Testis (tissue), 3 donors: ENCODE measurements around the gene UBR2. TPM values are rescaled to one million over a fixed set of nuclear protein-coding genes. Genes with fewer than 3 reads are reported as not detected.

Source experiments
- DNase-seq: peaks from one replicate; pipeline ENCODE4 v3.0.0-alpha.2; 2019
- H3K27ac ChIP-seq, 2 donors: fragments of 200-600 bp; sonication (generic); one replicate each; pipeline ENCODE4 v1.5.1; 2019
- H3K27me3 ChIP-seq: fragments of 200-600 bp; sonication (generic); one replicate; pipeline ENCODE4 v1.5.1; 2019
- H3K36me3 ChIP-seq: fragments of 200-600 bp; sonication (generic); one replicate; pipeline ENCODE4 v1.5.1; 2017; ENCODE audit warnings: low read depth; ENCODE audit errors: missing control alignments
- H3K4me1 ChIP-seq: fragments of 200-600 bp; sonication (generic); one replicate; pipeline ENCODE4 v1.5.1; 2019
- H3K4me3 ChIP-seq, 2 donors: fragments of 200-600 bp; sonication (generic); one replicate each; pipeline ENCODE4 v1.5.1; 2017 to 2019
- H3K9me3 ChIP-seq: fragments of 200-600 bp; sonication (generic); one replicate; pipeline ENCODE4 v1.5.1; 2017
- POLR2A ChIP-seq: fragments of 450-650 bp; IDR thresholded peaks from one replicate; pipeline ENCODE4 v1.6.1; 2017; ENCODE audit warnings: antibody characterized with exemption, mild to moderate bottlenecking, moderate library complexity
- WGBS, 2 donors: methylation state at CpG; one replicate each; pipeline ENCODE4 v1.1.5; 2018; 5-methylcytosine and 5-hydroxymethylcytosine counted together
- intact Hi-C: fragments of 100-400 bp; cut with DNase I; formaldehyde crosslinking; loops from one replicate; pipeline ENCODE4 v1.15.1; 2023; ENCODE audit warnings: low total_unique reads
- polyA plus RNA-seq: library from polyadenylated mRNA; stranded (reverse); fragments of 350-450 nt; fragmentation: Illumina TruSeq; extraction: RNeasy Lipid Tissue Mini Kit (QIAGEN cat#74804); gene quantifications from one replicate; pipeline ENCODE4 v1.2.3, GENCODE V29; 2014; ENCODE audit warnings: low read depth, low replicate concordance; ENCODE audit not compliant: insufficient read depth
- total RNA-seq, 2 donors: library from RNA; depleted of rRNA; stranded (reverse); fragments of >200 nt; gene quantifications; one replicate each; pipeline ENCODE4 v1.2.3, GENCODE V29; 2016
- TF ChIP-seq, protein P1 (sequence below), 3 experiments: fragments of 450-650 bp in 2 of 3; fragments of 200-600 bp in 1 of 3; sonication (generic) in 1 of 3; IDR thresholded peaks; one replicate each; pipeline ENCODE4 v1.5.1; 2016 to 2019; ENCODE audit warnings: antibody characterized with exemption in 3 of 3, mild to moderate bottlenecking in 2 of 3, moderate library complexity in 1 of 3

Gene UBR2
- total and polyA plus RNA-seq, 3 donors from 2014 or later, result 11.1 to 26.8 (median 25.8) TPM

DNA sequence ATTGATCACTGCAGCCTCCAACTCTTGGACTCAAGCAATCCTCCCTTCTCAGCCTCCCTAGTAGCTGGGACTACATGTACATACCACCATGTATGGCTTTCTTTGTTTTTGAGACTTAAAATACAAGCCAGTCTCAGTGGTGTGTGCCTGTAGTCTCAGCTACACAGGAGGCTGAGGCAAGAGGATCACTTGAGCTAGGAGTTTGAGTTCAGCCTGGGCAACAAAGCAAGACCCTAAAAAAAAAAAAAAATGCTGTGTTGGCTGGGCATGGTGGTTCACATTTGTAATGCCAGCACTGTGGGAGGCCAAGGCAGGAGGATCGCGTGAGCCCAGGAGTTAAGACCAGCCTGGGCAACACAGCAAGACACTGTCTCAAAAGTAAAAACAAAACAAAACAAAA is 51.7 kb downstream of the UBR2 start:
- no peak overlapping the region for H3K4me3 ChIP-seq
- no peaks in the 10 kb centered on the region for H3K27me3 ChIP-seq
- TF ChIP-seq, protein P1, sequence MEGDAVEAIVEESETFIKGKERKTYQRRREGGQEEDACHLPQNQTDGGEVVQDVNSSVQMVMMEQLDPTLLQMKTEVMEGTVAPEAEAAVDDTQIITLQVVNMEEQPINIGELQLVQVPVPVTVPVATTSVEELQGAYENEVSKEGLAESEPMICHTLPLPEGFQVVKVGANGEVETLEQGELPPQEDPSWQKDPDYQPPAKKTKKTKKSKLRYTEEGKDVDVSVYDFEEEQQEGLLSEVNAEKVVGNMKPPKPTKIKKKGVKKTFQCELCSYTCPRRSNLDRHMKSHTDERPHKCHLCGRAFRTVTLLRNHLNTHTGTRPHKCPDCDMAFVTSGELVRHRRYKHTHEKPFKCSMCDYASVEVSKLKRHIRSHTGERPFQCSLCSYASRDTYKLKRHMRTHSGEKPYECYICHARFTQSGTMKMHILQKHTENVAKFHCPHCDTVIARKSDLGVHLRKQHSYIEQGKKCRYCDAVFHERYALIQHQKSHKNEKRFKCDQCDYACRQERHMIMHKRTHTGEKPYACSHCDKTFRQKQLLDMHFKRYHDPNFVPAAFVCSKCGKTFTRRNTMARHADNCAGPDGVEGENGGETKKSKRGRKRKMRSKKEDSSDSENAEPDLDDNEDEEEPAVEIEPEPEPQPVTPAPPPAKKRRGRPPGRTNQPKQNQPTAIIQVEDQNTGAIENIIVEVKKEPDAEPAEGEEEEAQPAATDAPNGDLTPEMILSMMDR (IDR thresholded peaks at IDR 0.05), result no peak
- TF ChIP-seq POLR2A, result no peak
- intact Hi-C loops, result no loop called here
- no peaks in the 10 kb centered on the region for H3K9me3 ChIP-seq
- no peak for DNase-seq
- WGBS, 2 donors, result 94 to 97% methylated on average over 2 of the region's 2 CpGs
- H3K36me3 ChIP-seq, result no peaks in the 10 kb centered on the region
- H3K27ac ChIP-seq, result no peak overlapping the region
- no peaks in the 10 kb centered on the region for H3K4me1 ChIP-seq

DNA sequence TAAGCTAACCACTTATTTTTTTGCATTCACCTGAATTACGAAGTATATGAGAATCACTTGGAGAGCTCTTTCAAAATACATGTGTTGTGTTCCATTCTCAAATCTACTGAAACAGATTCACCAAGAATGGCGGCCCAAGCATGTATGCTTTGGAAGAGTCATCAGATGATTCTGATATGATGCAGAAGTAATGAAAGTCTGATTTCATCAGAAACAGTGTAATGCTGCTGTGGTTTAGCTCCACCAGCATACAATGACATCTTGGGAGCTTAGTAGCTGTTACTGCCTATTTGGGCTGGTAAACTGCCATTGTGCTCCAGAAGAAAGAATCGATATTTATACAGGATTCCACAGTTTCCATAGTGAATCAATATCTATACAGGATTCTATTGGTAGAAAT is 52.9 kb downstream of the UBR2 start:
- H3K36me3 ChIP-seq, result no peaks in the 10 kb centered on the region
- intact Hi-C loops, result no loop called here

DNA sequence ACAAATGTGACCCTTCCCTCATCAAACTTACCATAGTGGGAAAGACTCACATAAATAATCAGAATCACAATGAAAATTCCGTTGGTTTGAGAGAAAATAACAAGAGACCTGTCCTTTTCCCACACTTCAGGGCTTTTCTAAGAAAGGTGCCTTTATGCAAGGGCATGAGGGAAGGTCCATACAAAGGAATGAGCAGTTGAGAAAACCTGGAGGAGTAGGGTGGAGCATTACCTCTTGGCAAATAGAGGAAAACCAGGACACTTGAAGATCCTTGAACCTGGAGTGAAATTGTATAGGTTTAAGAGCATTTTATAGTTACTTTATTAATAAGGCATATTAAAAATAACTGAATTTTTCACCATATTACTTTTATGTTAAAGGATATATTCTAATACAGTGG is 54.3 kb downstream of the UBR2 start:
- Histone ChIP-seq H3K27ac (no peak overlapping the region), H3K36me3 (no peaks in the 10 kb centered on the region), H3K27me3 (no peaks in the 10 kb centered on the region), H3K9me3 (no peaks in the 10 kb centered on the region), H3K4me1 (no peaks in the 10 kb centered on the region), H3K4me3 (no peak overlapping the region)
- intact Hi-C loops, result no loop called here
- TF ChIP-seq, protein P1 (IDR thresholded peaks at IDR 0.05), result no peak
- TF ChIP-seq POLR2A, result no peak
- no peak for DNase-seq
- WGBS, 2 donors, result 61 to 67% methylated on average over 1 of the region's 1 CpG

More for the DNA sequence above, 52.9 kb downstream of the UBR2 start:
- TF ChIP-seq, protein P1 (IDR thresholded peaks at IDR 0.05), result no peak
- TF ChIP-seq POLR2A, result no peak
- Histone ChIP-seq H3K27me3 (no peaks in the 10 kb centered on the region), H3K9me3 (no peaks in the 10 kb centered on the region), H3K4me3 (no peak overlapping the region), H3K27ac (no peak overlapping the region), H3K4me1 (no peaks in the 10 kb centered on the region)
- DNase-seq, result no peak
- WGBS, 2 donors, result 91 to 92% methylated on average over 3 of the region's 3 CpGs

DNA sequence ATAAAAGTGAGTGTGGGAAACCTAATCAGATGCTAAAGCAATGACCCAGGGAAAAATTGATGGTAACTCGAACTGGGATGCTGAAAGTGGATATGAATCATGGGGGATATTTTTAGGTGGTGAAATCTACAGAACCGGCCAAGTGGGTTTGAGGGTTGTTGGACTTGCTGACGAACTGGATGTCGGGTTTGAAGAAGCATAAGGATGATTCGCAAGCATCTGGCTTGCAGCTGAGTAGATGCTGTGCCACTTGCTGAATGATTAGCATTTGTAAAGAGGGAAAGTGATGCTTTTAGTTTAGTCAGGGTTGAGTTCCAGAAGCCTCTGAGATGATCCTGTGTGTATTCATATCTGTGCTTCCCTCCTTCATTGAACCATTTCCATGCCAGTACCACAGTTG is 54.9 kb downstream of the UBR2 start:
- intact Hi-C loops, result no loop called here
- Histone ChIP-seq H3K4me1 (no peaks in the 10 kb centered on the region), H3K36me3 (no peaks in the 10 kb centered on the region), H3K9me3 (no peaks in the 10 kb centered on the region), H3K27me3 (no peaks in the 10 kb centered on the region), H3K4me3 (no peak overlapping the region), H3K27ac (no peak overlapping the region)
- DNase-seq, result no peak
- WGBS, 2 donors, result 78 to 83% methylated on average over 5 of the region's 5 CpGs
- no peak for TF ChIP-seq POLR2A
- TF ChIP-seq, protein P1 (IDR thresholded peaks at IDR 0.05), result no peak

DNA sequence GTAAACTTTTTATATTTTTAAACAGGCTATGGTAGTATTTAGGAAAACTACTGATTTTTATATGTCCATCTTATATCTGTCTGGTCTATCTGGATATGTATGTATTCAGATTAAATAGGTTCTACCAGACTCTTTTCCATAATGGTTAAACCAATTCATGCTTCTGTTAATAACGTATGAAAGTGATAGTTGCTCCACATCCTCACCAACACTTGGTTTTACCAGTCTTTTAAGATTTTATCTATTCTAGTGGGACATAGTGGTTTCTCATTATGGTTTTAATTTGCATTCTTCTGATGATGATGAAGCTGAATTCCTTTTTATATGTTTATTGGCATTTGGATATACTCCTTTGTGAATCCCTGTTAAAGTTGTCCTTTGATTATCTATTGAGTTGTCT is 56.1 kb downstream of the UBR2 start:
- DNase-seq, result no peak
- TF ChIP-seq, protein P1 (IDR thresholded peaks at IDR 0.05), result no peak
- TF ChIP-seq POLR2A, result no peak
- WGBS, 2 donors, result 69 to 90% methylated on average over 1 of the region's 1 CpG
- no peak overlapping the region for H3K27ac ChIP-seq
- H3K9me3 ChIP-seq, result no peaks in the 10 kb centered on the region
- H3K27me3 ChIP-seq, result no peaks in the 10 kb centered on the region
- intact Hi-C loops, result no loop called here
- no peak overlapping the region for H3K4me3 ChIP-seq
- no peaks in the 10 kb centered on the region for H3K36me3 ChIP-seq
- H3K4me1 ChIP-seq, result no peaks in the 10 kb centered on the region
